Measurements from ENCODE around the gene FBXO21. TPM values are rescaled to one million over a fixed set of nuclear protein-coding genes. Genes with fewer than 3 reads are reported as not detected.

FBXO21 gene
- total RNA-seq, 1 donor from 2014 or later, result 62.7 TPM

- Mint-ChIP-seq H3K27ac (no peak overlapping the region), H3K9me3 (ENCODE audit: low read depth) (no peaks in the 10 kb centered on the region)
These were observed 69.5 kb downstream of the FBXO21 start for GRCh38 chr12:117120787-117121186.

GRCh38 chr12:117119592-117120198 lies 70.6 kb downstream of the FBXO21 start:
- peaks cover 1% of the 10 kb centered on the region for H3K4me1 Mint-ChIP-seq (ENCODE audit: low read depth)
- peaks cover 2% of the 10 kb centered on the region for H3K27me3 Mint-ChIP-seq
- DNase-seq (ENCODE audit: low spot score, unreplicated experiment), result peak; percentile 28
- H3K27ac Mint-ChIP-seq, result no peak overlapping the region
- peak; percentile 78 for TF ChIP-seq CTCF (IDR thresholded peaks at IDR 0.05; ENCODE audit: unreplicated experiment)
- H3K4me3 Mint-ChIP-seq (ENCODE audit: low read depth), result no peak overlapping the region
- H3K36me3 Mint-ChIP-seq (ENCODE audit: insufficient read depth), result no peaks in the 10 kb centered on the region
- H3K9me3 Mint-ChIP-seq (ENCODE audit: low read depth), result no peaks in the 10 kb centered on the region

More at GRCh38 chr12:117120787-117121186, 69.5 kb downstream of the FBXO21 start:
- TF ChIP-seq CTCF (IDR thresholded peaks at IDR 0.05; ENCODE audit: unreplicated experiment), result no peak
- Mint-ChIP-seq H3K36me3 (ENCODE audit: insufficient read depth) (no peaks in the 10 kb centered on the region), H3K4me1 (ENCODE audit: low read depth) (peaks cover 1% of the 10 kb centered on the region), H3K27me3 (peaks cover 2% of the 10 kb centered on the region), H3K4me3 (ENCODE audit: low read depth) (no peak overlapping the region)
- DNase-seq (ENCODE audit: low spot score, unreplicated experiment), result no peak

GRCh38 chr12:117118838-117119591 lies 71.3 kb downstream of the FBXO21 start:
- Mint-ChIP-seq H3K4me3 (ENCODE audit: low read depth) (no peak overlapping the region), H3K27ac (no peak overlapping the region), H3K4me1 (ENCODE audit: low read depth) (peaks cover 1% of the 10 kb centered on the region), H3K36me3 (ENCODE audit: insufficient read depth) (no peaks in the 10 kb centered on the region), H3K9me3 (ENCODE audit: low read depth) (no peaks in the 10 kb centered on the region), H3K27me3 (peaks cover 2% of the 10 kb centered on the region)
- no peak for DNase-seq (ENCODE audit: low spot score, unreplicated experiment)
- TF ChIP-seq CTCF (IDR thresholded peaks at IDR 0.05; ENCODE audit: unreplicated experiment), result no peak

- Mint-ChIP-seq H3K4me1 (ENCODE audit: low read depth) (peaks cover 4% of the 10 kb centered on the region), H3K27me3 (no peaks in the 10 kb centered on the region), H3K9me3 (ENCODE audit: low read depth) (no peaks in the 10 kb centered on the region), H3K36me3 (ENCODE audit: insufficient read depth) (no peaks in the 10 kb centered on the region), H3K4me3 (ENCODE audit: low read depth) (no peak overlapping the region), H3K27ac (no peak overlapping the region)
- TF ChIP-seq CTCF (IDR thresholded peaks at IDR 0.05; ENCODE audit: unreplicated experiment), result no peak
- DNase-seq (ENCODE audit: low spot score, unreplicated experiment), result no peak
These were observed 75.5 kb downstream of the FBXO21 start for GRCh38 chr12:117114784-117115183.

- no peak for TF ChIP-seq CTCF (IDR thresholded peaks at IDR 0.05; ENCODE audit: unreplicated experiment)
- Mint-ChIP-seq H3K4me3 (ENCODE audit: low read depth) (no peak overlapping the region), H3K27ac (no peak overlapping the region)
These were observed 77.0 kb downstream of the FBXO21 start for GRCh38 chr12:117113231-117113630.

More at GRCh38 chr12:117113231-117113630, 77.0 kb downstream of the FBXO21 start:
- H3K27me3 Mint-ChIP-seq, result no peaks in the 10 kb centered on the region
- DNase-seq (ENCODE audit: low spot score, unreplicated experiment), result no peak
- no peaks in the 10 kb centered on the region for H3K36me3 Mint-ChIP-seq (ENCODE audit: insufficient read depth)
- H3K9me3 Mint-ChIP-seq (ENCODE audit: low read depth), result no peaks in the 10 kb centered on the region
- peaks cover 3% of the 10 kb centered on the region for H3K4me1 Mint-ChIP-seq (ENCODE audit: low read depth)

All from progenitor cell of endocrine pancreas (in vitro differentiated cells).